C4-2B (cell line): ENCODE measurements around the gene ROPN1B.

Experiments used
- ZFX ChIP-seq: fragments of 450-650 bp; IDR thresholded peaks from 2 replicates; pipeline ENCODE4 v1.6.1; 2017
- TF ChIP-seq, protein P1 (sequence below): fragments of 450-650 bp; conservative IDR thresholded peaks from 2 replicates; pipeline ENCODE4 v1.5.1; 2017; ENCODE audit warnings: mild to moderate bottlenecking

DNA sequence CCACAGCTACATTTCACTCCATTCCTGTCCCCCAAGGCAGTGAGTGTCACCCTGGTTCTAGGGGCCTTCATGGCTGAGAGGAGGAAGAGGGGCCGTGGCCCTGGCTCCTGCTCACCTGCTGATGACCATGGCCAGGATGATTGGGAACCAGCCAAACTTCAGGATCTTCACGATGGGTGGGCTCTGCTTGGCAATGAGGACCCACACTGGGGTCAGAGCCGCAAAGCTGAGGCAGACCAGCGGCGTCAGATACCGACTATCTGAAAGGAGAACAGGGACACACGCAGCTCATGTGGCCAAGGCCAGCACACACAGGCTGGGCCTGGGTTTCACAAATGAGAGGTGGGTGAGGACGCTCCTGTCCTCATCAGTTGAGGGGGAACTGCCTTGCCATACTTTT, 47.6 kb downstream of the ROPN1B start:
- TF ChIP-seq ZFX = no peak
- TF ChIP-seq, protein P1, sequence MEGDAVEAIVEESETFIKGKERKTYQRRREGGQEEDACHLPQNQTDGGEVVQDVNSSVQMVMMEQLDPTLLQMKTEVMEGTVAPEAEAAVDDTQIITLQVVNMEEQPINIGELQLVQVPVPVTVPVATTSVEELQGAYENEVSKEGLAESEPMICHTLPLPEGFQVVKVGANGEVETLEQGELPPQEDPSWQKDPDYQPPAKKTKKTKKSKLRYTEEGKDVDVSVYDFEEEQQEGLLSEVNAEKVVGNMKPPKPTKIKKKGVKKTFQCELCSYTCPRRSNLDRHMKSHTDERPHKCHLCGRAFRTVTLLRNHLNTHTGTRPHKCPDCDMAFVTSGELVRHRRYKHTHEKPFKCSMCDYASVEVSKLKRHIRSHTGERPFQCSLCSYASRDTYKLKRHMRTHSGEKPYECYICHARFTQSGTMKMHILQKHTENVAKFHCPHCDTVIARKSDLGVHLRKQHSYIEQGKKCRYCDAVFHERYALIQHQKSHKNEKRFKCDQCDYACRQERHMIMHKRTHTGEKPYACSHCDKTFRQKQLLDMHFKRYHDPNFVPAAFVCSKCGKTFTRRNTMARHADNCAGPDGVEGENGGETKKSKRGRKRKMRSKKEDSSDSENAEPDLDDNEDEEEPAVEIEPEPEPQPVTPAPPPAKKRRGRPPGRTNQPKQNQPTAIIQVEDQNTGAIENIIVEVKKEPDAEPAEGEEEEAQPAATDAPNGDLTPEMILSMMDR = no peak
